ENCODE measurements around the gene ITGBL1. TPM values are rescaled to one million over a fixed set of nuclear protein-coding genes. Genes with fewer than 3 reads are reported as not detected.

The ITGBL1 gene
- polyA plus RNA-seq, 1 experiment = 73.7 TPM

- CTCF ChIA-PET = interaction anchor here (0.6 to 1.5 kb wide), 2 partner anchors 17 to 57 kb away, joined by 4 to 5 read pairs; no protein-coding TSS in a partner anchor
- POLR2A ChIA-PET = no interaction called here
Observed at GRCh38 chr13:101457176-101457575, 4.7 kb downstream of the ITGBL1 start.

GRCh38 chr13:101465877-101466276 is 13.4 kb downstream of the ITGBL1 start:
- CTCF ChIA-PET = interaction anchor here (1.1 kb wide), 1 partner anchor 315 kb away, joined by 3 read pairs; no protein-coding TSS in a partner anchor
- no peaks in the 10 kb centered on the region for H3K27me3 ChIP-seq (ENCODE audit: control insufficient read depth, insufficient read depth, low read length)
- DNase-seq (ENCODE audit: low read depth) = no peak
- no peak for TF ChIP-seq CTCF (IDR thresholded peaks at IDR 0.05; ENCODE audit: insufficient read depth, low read depth, low read length)
- POLR2A ChIA-PET = no interaction called here
- no peak overlapping the region for H3K4me3 ChIP-seq (ENCODE audit: low read depth, low read length)
- no peaks in the 10 kb centered on the region; the same call in 1 of the 2 replicates for H3K36me3 ChIP-seq (ENCODE audit: control insufficient read depth, insufficient read depth, low read length)

More at GRCh38 chr13:101457176-101457575, 4.7 kb downstream of the ITGBL1 start:
- H3K4me3 ChIP-seq (ENCODE audit: low read depth, low read length) = no peak overlapping the region
- H3K36me3 ChIP-seq (ENCODE audit: control insufficient read depth, insufficient read depth, low read length) = no peaks in the 10 kb centered on the region; the same call in 1 of the 2 replicates
- no peak for TF ChIP-seq CTCF (IDR thresholded peaks at IDR 0.05; ENCODE audit: insufficient read depth, low read depth, low read length)
- no peak for DNase-seq (ENCODE audit: low read depth)
- no peaks in the 10 kb centered on the region for H3K27me3 ChIP-seq (ENCODE audit: control insufficient read depth, insufficient read depth, low read length)

GRCh38 chr13:101467415-101467814 is 14.9 kb downstream of the ITGBL1 start:
- CTCF ChIA-PET = interaction anchor here (0.9 to 1.3 kb wide), 2 partner anchors 13 to 271 kb away, joined by 3 read pairs; no protein-coding TSS in a partner anchor
- no peaks in the 10 kb centered on the region for H3K36me3 ChIP-seq (ENCODE audit: control insufficient read depth, insufficient read depth, low read length)
- H3K4me3 ChIP-seq (ENCODE audit: low read depth, low read length) = no peak overlapping the region
- TF ChIP-seq CTCF (IDR thresholded peaks at IDR 0.05; ENCODE audit: insufficient read depth, low read depth, low read length) = no peak
- POLR2A ChIA-PET = no interaction called here
- no peak for DNase-seq (ENCODE audit: low read depth)
- H3K27me3 ChIP-seq (ENCODE audit: control insufficient read depth, insufficient read depth, low read length) = no peaks in the 10 kb centered on the region

GRCh38 chr13:101473458-101473857 is 21.0 kb downstream of the ITGBL1 start:
- Histone ChIP-seq H3K4me3 (ENCODE audit: low read depth, low read length) (no peak overlapping the region), H3K27me3 (ENCODE audit: control insufficient read depth, insufficient read depth, low read length) (no peaks in the 10 kb centered on the region), H3K36me3 (ENCODE audit: control insufficient read depth, insufficient read depth, low read length) (no peaks in the 10 kb centered on the region)
- ChIA-PET POLR2A (interaction anchor here (0.6 to 0.7 kb wide), 2 partner anchors 19 to 75 kb away, joined by 3 read pairs; no protein-coding TSS in a partner anchor), CTCF (interaction anchor here (0.5 to 3.9 kb wide), 12 partner anchors 14 to 328 kb away, joined by 3 to 63 read pairs (median 4); no protein-coding TSS in a partner anchor)
- DNase-seq (ENCODE audit: low read depth) = no peak
- TF ChIP-seq CTCF (IDR thresholded peaks at IDR 0.05; ENCODE audit: insufficient read depth, low read depth, low read length) = no peak

GRCh38 chr13:101474419-101474957 is 22.0 kb downstream of the ITGBL1 start:
- Histone ChIP-seq H3K36me3 (ENCODE audit: control insufficient read depth, insufficient read depth, low read length) (no peaks in the 10 kb centered on the region), H3K4me3 (ENCODE audit: low read depth, low read length) (no peak overlapping the region), H3K27me3 (ENCODE audit: control insufficient read depth, insufficient read depth, low read length) (no peaks in the 10 kb centered on the region)
- DNase-seq (ENCODE audit: low read depth) = peak; percentile 43
- POLR2A ChIA-PET = no interaction called here
- CTCF ChIA-PET = interaction anchor here (0.8 to 3.9 kb wide), 14 partner anchors 10 to 333 kb away, joined by 3 to 63 read pairs (median 4); no protein-coding TSS in a partner anchor
- peak; percentile 66 for TF ChIP-seq CTCF (IDR thresholded peaks at IDR 0.05; ENCODE audit: insufficient read depth, low read depth, low read length)
